Measurements from ENCODE around the gene PRDM11.

PRDM11 gene

DNA sequence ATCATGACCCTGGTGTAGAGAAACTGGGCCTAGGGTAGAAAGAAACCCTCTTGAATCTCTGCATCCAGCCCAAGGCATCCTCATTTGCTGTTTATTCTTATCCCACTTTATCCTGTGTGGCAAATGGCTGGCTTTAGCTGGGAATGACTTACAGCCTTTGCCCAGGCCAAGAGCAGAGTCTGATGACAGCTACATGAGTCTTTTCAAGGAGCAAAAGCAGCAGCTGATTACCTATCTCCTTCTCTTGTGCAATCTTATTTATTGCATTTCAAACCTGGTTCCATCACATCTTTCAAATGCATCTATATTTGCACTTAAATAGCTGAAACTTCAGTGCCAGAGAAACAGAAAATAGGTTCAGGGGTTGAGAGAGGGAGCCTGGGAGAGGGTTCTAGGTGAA lies 113.6 kb downstream of the PRDM11 start:
- no peak for DNase-seq (ENCODE audit: low read depth)
- TF ChIP-seq, protein P1, sequence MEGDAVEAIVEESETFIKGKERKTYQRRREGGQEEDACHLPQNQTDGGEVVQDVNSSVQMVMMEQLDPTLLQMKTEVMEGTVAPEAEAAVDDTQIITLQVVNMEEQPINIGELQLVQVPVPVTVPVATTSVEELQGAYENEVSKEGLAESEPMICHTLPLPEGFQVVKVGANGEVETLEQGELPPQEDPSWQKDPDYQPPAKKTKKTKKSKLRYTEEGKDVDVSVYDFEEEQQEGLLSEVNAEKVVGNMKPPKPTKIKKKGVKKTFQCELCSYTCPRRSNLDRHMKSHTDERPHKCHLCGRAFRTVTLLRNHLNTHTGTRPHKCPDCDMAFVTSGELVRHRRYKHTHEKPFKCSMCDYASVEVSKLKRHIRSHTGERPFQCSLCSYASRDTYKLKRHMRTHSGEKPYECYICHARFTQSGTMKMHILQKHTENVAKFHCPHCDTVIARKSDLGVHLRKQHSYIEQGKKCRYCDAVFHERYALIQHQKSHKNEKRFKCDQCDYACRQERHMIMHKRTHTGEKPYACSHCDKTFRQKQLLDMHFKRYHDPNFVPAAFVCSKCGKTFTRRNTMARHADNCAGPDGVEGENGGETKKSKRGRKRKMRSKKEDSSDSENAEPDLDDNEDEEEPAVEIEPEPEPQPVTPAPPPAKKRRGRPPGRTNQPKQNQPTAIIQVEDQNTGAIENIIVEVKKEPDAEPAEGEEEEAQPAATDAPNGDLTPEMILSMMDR (conservative IDR thresholded peaks at IDR 0.05; ENCODE audit: low read length) = no peak
- no peak overlapping the region for H3K4me3 ChIP-seq (ENCODE audit: low read length)

DNA sequence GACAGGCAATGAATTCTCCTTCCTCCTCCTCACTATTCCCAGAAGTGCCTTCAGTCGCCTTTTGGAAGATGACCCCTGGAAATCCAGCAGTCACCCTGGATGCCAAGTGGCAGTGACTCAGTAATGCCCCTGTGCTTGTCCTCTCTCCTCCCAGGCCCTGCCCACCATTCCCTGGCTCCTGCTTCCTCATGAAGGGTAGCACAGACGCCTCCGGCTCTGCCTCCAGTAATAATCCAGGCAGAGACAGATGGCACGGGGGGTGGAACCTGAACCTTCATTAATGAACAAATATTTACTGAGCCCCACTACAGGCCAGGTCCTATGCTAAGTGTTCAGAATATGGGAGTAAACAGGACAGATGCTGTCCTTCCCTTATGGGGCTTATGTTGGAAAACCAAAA lies 116.5 kb downstream of the PRDM11 start:
- DNase-seq (ENCODE audit: low read depth) = no peak
- no peak overlapping the region for H3K4me3 ChIP-seq (ENCODE audit: low read length)
- TF ChIP-seq, protein P1 (conservative IDR thresholded peaks at IDR 0.05; ENCODE audit: low read length) = no peak

DNA sequence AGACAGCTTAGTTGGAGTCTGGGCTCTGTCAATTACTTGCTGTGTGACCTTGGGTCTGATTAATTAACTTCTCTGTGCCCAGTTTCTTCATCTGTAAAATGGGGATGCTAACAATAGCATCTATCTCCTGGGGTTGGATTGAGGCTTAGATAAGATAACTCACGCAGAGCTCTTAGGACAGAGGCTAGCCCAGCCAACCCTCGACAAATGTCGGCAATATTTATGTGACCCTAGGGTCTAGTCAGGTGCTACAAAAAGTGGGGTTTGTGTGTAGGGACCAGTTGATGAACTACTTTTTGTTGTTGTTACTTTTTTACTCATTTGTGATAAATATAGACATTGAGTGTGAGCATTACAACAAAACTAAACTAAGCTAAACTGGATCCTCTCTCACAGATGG lies 117.3 kb downstream of the PRDM11 start:
- TF ChIP-seq, protein P1 (conservative IDR thresholded peaks at IDR 0.05; ENCODE audit: low read length) = no peak
- no peak for DNase-seq (ENCODE audit: low read depth)
- no peak overlapping the region for H3K4me3 ChIP-seq (ENCODE audit: low read length)

DNA sequence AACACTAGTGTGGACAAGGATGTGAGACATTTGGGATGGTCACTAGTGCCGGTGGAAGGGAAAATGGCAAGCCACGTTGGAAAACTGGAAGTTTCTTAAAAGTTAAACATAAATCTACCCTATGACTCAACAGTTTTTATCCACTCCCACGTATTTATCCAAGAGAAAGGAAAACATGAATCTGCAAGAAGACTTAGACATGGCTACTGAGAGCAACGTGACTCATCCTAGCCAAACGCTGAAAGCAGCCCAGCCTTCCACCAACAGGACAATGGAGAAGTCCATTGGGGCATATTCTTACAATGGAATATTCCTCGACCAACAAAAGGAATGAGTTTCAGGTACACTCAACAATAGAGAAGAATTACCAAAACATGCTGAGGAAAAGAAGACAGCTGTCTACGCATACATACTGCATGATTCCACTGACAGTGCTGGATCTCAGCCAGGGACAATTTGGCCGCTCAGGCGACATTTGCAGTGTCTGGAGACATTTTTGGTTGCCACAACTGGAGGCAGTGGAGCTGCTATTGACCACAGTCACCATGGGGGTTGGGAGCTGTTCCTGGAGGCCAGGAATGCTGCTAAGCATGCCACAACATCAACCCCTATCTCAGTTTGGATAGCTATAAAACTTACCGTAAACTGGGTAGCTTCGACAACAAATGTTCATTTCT lies 118.5 kb downstream of the PRDM11 start:
- DNase-seq (ENCODE audit: low read depth) = peak; percentile 56
- no peak overlapping the region for H3K4me3 ChIP-seq (ENCODE audit: low read length)
- TF ChIP-seq, protein P1 (conservative IDR thresholded peaks at IDR 0.05; ENCODE audit: low read length) = no peak

DNA sequence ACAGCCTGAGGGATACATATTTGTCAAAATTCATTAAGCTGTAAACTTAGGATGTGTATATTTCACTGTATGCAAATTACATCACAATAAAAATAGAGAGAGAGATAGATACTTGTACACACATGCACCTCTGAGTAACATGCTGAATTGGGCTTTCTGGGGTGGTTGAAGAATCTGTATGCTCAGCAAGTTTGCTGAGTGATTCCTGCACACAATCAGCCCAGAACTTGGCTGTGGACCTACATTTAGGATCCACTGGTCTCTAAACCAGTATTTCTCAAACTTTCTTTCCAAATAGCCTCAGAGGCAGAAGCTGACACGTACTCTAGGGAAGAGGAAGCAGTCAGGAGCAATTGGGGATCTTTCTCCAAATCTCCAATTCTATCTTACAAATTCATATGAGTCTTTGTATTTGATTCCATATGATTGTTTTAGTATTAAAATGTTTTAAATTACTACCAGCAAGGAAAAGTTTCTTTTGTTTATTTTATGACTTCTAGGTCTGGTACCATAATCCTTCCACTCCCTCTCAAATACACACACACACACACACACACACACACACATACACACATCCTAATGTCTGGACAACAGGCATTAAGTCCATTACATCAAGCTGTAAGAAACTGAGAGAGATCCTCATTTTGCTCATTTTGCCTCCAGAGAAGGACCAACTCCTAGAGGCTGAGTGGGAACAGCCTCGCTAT lies 119.7 kb downstream of the PRDM11 start:
- TF ChIP-seq, protein P1 (conservative IDR thresholded peaks at IDR 0.05; ENCODE audit: low read length) = no peak
- DNase-seq (ENCODE audit: low read depth) = no peak
- no peak overlapping the region for H3K4me3 ChIP-seq (ENCODE audit: low read length)

DNA sequence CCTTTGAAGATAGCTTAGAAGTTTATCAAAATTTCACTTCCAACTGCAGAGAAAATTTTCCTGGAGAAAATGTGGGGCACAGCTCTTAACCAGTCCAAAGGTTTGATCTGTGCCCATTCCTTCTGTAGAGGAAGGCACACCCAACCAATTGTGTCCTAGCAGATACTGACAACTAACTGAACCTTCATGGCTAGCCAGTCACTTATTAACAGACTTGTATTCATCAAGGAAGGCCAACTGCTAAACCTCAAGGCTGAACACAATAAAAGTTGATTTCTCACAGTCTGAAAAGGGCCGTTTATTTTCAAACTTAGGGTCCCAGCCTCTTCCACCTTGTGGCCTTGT lies 120.2 kb downstream of the PRDM11 start:
- TF ChIP-seq, protein P1 (conservative IDR thresholded peaks at IDR 0.05; ENCODE audit: low read length) = 0 out of 2 replicates have a peak, but pooled peaks have one; percentile 1
- H3K4me3 ChIP-seq (ENCODE audit: low read length) = no peak overlapping the region
- DNase-seq (ENCODE audit: low read depth) = no peak

DNA sequence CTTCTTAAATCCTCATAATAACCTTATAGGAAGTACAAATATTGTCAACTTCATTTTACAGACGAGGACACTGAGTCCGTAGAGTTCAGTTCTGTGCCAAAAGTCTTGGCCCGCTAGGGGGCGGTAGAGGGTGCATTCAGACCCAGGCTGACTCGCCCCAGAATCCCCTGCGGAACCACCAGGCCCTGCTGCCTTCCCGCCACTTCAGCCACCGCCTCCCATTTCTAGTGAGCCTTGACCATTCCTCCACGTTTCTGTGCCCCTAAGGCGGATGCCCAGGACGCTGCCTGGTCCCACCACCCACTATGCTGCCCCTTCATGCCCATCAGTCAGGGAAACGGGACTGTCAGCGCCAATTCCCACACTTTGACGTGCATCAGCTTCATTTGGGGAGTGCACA lies 120.6 kb downstream of the PRDM11 start:
- H3K4me3 ChIP-seq (ENCODE audit: low read length) = no peak overlapping the region
- no peak for DNase-seq (ENCODE audit: low read depth)
- TF ChIP-seq, protein P1 (conservative IDR thresholded peaks at IDR 0.05; ENCODE audit: low read length) = peak; percentile 13; the same call in 1 of the 2 replicates
